Osteoblast (primary cell): ENCODE measurements around the gene THSD8. TPM values are rescaled to one million over a fixed set of nuclear protein-coding genes. Genes with fewer than 3 reads are reported as not detected.

Experiments
- DNase-seq: peaks from one replicate; pipeline ENCODE4 v3.0.0; 2011; ENCODE audit warnings: low spot score, mixed read lengths; ENCODE audit not compliant: insufficient read length; ENCODE audit errors: missing footprints
- H2AFZ ChIP-seq: 2 replicates; pipeline ENCODE4 v1.6.0; 2011; ENCODE audit warnings: mild to moderate bottlenecking, low read length
- H3K27ac ChIP-seq: 2 replicates; pipeline ENCODE4 v1.5.1; 2011; ENCODE audit warnings: mild to moderate bottlenecking, low read depth, low read length, moderate library complexity
- H3K27me3 ChIP-seq: 2 replicates; pipeline ENCODE4 v1.6.0; 2012; ENCODE audit warnings: mild to moderate bottlenecking, control low read depth, inconsistent platforms, low read length, moderate library complexity; ENCODE audit not compliant: insufficient read depth
- H3K36me3 ChIP-seq: 2 replicates; pipeline ENCODE4 v1.5.1; 2011; ENCODE audit warnings: mild to moderate bottlenecking, low read length, control low read depth, moderate library complexity; ENCODE audit not compliant: insufficient read depth
- H3K4me1 ChIP-seq: 2 replicates; pipeline ENCODE4 v1.5.1; 2011; ENCODE audit warnings: mild to moderate bottlenecking, low read length, control low read depth, moderate library complexity; ENCODE audit not compliant: insufficient read depth
- H3K4me2 ChIP-seq: 2 replicates; pipeline ENCODE4 v1.6.0; 2011; ENCODE audit warnings: mild to moderate bottlenecking, low read length; ENCODE audit not compliant: insufficient read depth
- H3K4me3 ChIP-seq: fragments of 200-600 bp; sonication (generic); 3 replicates; pipeline ENCODE4 v1.5.1; 2012; ENCODE audit warnings: mild to moderate bottlenecking, low read length, inconsistent platforms; ENCODE audit not compliant: insufficient read depth
- H3K79me2 ChIP-seq: 2 replicates; pipeline ENCODE4 v1.6.0; 2012; ENCODE audit warnings: mild to moderate bottlenecking, low read length, control low read depth, inconsistent platforms; ENCODE audit not compliant: insufficient read depth
- H3K9me3 ChIP-seq: 2 replicates; pipeline ENCODE4 v1.5.1; 2011; ENCODE audit warnings: low read depth, low read length, control low read depth
- H4K20me1 ChIP-seq: 2 replicates; pipeline ENCODE4 v1.6.0; 2012; ENCODE audit warnings: mild to moderate bottlenecking, low read length, control low read depth; ENCODE audit not compliant: insufficient read depth
- total RNA-seq: library from RNA; depleted of rRNA; stranded (reverse); fragments of >200 nt; gene quantifications from 2 replicates; pipeline ENCODE4 v1.2.3, GENCODE V29; 2012
- TF ChIP-seq, protein P1 (sequence below): IDR thresholded peaks from 2 replicates; pipeline ENCODE4 v1.5.1; 2011; ENCODE audit warnings: mild to moderate bottlenecking, low read depth, low read length, moderate library complexity; ENCODE audit errors: extremely low read depth

The THSD8 gene
- total RNA-seq, 1 donor: not detected

GRCh38 chr19:12825254-12826131, 23.6 kb downstream of the THSD8 start:
- no peak overlapping the region for H2AFZ ChIP-seq
- DNase-seq: peak; percentile 87
- peaks cover 2% of the 10 kb centered on the region for H3K27me3 ChIP-seq
- no peaks in the 10 kb centered on the region for H3K9me3 ChIP-seq
- H3K27ac ChIP-seq: no peak overlapping the region
- H3K4me1 ChIP-seq: no peaks in the 10 kb centered on the region
- H3K4me3 ChIP-seq: no peak overlapping the region
- TF ChIP-seq, protein P1, sequence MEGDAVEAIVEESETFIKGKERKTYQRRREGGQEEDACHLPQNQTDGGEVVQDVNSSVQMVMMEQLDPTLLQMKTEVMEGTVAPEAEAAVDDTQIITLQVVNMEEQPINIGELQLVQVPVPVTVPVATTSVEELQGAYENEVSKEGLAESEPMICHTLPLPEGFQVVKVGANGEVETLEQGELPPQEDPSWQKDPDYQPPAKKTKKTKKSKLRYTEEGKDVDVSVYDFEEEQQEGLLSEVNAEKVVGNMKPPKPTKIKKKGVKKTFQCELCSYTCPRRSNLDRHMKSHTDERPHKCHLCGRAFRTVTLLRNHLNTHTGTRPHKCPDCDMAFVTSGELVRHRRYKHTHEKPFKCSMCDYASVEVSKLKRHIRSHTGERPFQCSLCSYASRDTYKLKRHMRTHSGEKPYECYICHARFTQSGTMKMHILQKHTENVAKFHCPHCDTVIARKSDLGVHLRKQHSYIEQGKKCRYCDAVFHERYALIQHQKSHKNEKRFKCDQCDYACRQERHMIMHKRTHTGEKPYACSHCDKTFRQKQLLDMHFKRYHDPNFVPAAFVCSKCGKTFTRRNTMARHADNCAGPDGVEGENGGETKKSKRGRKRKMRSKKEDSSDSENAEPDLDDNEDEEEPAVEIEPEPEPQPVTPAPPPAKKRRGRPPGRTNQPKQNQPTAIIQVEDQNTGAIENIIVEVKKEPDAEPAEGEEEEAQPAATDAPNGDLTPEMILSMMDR: no peak
- no peaks in the 10 kb centered on the region for H4K20me1 ChIP-seq
- H3K79me2 ChIP-seq: no peaks in the 10 kb centered on the region
- H3K36me3 ChIP-seq: no peaks in the 10 kb centered on the region
- H3K4me2 ChIP-seq: peak overlapping the region; percentile 23

DNA sequence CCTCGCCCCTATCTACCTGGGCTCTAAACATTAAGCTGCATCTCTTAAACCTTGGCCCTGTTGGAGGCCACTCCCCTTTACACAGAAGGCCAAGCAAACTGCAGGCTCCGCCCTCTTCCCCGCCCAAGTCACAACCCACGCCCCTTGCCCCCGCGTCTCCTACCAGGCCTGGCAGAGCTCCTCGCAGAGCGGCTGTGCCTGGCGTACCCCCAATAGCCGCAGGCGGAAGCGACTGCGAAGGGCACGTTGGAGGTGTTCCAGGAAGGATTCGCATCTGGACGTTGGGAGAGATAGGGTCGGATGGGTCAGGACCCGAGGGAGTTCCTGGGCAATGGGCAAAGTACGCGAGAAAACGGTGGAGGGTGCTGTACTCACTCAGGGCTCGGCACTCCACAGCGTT, 26.6 kb downstream of the THSD8 start:
- Histone ChIP-seq H3K27ac (no peak overlapping the region), H3K27me3 (peaks cover 12% of the 10 kb centered on the region), H3K36me3 (no peaks in the 10 kb centered on the region), H4K20me1 (peaks cover 6% of the 10 kb centered on the region), H3K9me3 (no peaks in the 10 kb centered on the region), H3K79me2 (no peaks in the 10 kb centered on the region), H3K4me2 (no peak overlapping the region), H2AFZ (no peak overlapping the region), H3K4me3 (no peak overlapping the region), H3K4me1 (no peaks in the 10 kb centered on the region)
- TF ChIP-seq, protein P1: no peak
- DNase-seq: peak; percentile 83

DNA sequence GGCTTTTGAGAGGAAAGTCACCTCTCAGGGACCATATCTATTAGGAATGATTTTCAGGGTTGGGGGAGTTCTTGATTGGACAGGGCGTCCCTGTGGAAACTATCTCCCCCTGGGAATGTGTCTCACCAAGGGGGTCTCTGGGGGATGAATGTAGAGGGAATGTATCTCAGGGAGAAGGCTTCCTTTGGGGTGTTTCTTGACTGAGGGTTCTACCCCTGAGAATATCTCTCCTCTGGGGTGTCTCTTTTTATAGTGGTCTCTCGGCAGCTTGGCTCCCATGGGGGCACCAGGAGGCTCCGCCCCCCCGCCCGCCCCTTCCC, 31.5 kb downstream of the THSD8 start:
- H3K4me2 ChIP-seq: no peak overlapping the region
- TF ChIP-seq, protein P1: no peak

GRCh38 chr19:12833738-12834565, 32.1 kb downstream of the THSD8 start:
- H3K27ac ChIP-seq: no peak overlapping the region
- H3K79me2 ChIP-seq: no peaks in the 10 kb centered on the region
- no peaks in the 10 kb centered on the region for H3K9me3 ChIP-seq
- peak; percentile 87 for DNase-seq
- H3K36me3 ChIP-seq: no peaks in the 10 kb centered on the region
- peaks cover 61% of the 10 kb centered on the region for H3K27me3 ChIP-seq
- no peaks in the 10 kb centered on the region for H3K4me1 ChIP-seq
- TF ChIP-seq, protein P1: no peak
- no peak overlapping the region for H3K4me3 ChIP-seq
- peaks cover 11% of the 10 kb centered on the region for H4K20me1 ChIP-seq
- no peak overlapping the region for H2AFZ ChIP-seq
- no peak overlapping the region for H3K4me2 ChIP-seq

More for the DNA sequence above, 31.5 kb downstream of the THSD8 start:
- peaks cover 11% of the 10 kb centered on the region for H4K20me1 ChIP-seq
- DNase-seq: peak; percentile 55
- no peak overlapping the region for H2AFZ ChIP-seq
- H3K27me3 ChIP-seq: peaks cover 55% of the 10 kb centered on the region
- no peaks in the 10 kb centered on the region for H3K4me1 ChIP-seq
- no peak overlapping the region for H3K4me3 ChIP-seq
- H3K9me3 ChIP-seq: no peaks in the 10 kb centered on the region
- H3K27ac ChIP-seq: no peak overlapping the region
- H3K79me2 ChIP-seq: no peaks in the 10 kb centered on the region
- no peaks in the 10 kb centered on the region for H3K36me3 ChIP-seq
